Renal cortical epithelial cell (primary cell): Measurements from ENCODE around the gene YLPM1. TPM values are rescaled to one million over a fixed set of nuclear protein-coding genes. Genes with fewer than 3 reads are reported as not detected.
"Not testable (repeated sequence)": the region's sequence is repeated elsewhere in the genome, so short reads cannot be mapped to it uniquely, and the experiment has no call there.

Source experiments
- DNase-seq: peaks from one replicate; pipeline ENCODE4 v3.0.0-alpha.2; 2011; ENCODE audit warnings: low read depth
- total RNA-seq: library from RNA; depleted of rRNA; stranded (reverse); fragments of >200 nt; gene quantifications from 2 replicates; pipeline ENCODE4 v1.2.3, GENCODE V29; 2014

Gene YLPM1
- 12.3 and 76.1 TPM in 2 replicates for total RNA-seq

GRCh38 chr14:74762917-74763802 lies at the start of gene YLPM1:
Gene YLPM1 (plus strand): TSS chr14:74763316. CDS start chr14:74763490, 174 bp downstream.
- DNase-seq = peak; percentile 94

GRCh38 chr14:74713395-74713735 lies 49.8 kb upstream of the YLPM1 start:
- DNase-seq = no peak

GRCh38 chr14:74720526-74720925 lies 42.6 kb upstream of the YLPM1 start:
- DNase-seq = no peak

GRCh38 chr14:74723134-74723533 lies 40.0 kb upstream of the YLPM1 start:
- no peak for DNase-seq

GRCh38 chr14:74732387-74732786 lies 30.7 kb upstream of the YLPM1 start:
- no peak for DNase-seq

- no peak for DNase-seq
Measured at GRCh38 chr14:74733221-74733620, 29.9 kb upstream of the YLPM1 start.

- peak; percentile 6 for DNase-seq
Measured at GRCh38 chr14:74735125-74735524, 28.0 kb upstream of the YLPM1 start.

- no peak for DNase-seq
Measured at GRCh38 chr14:74737753-74738325, 25.3 kb upstream of the YLPM1 start.

- DNase-seq = peak; percentile 46
Measured at GRCh38 chr14:74739293-74740030, 23.7 kb upstream of the YLPM1 start.

- no peak for DNase-seq
Measured at GRCh38 chr14:74747237-74747636, 15.9 kb upstream of the YLPM1 start.

GRCh38 chr14:74754157-74754556 lies 9.0 kb upstream of the YLPM1 start:
- no peak for DNase-seq

GRCh38 chr14:74754899-74755298 lies 8.2 kb upstream of the YLPM1 start:
- no peak for DNase-seq

GRCh38 chr14:74756326-74756725 lies 6.8 kb upstream of the YLPM1 start:
- DNase-seq = no peak

- DNase-seq = not testable (repeated sequence)
Measured at GRCh38 chr14:74758505-74758904, 4.6 kb upstream of the YLPM1 start.

GRCh38 chr14:74763803-74764531 lies 851 bp downstream of the YLPM1 start:
- peak; percentile 40 for DNase-seq

GRCh38 chr14:74765721-74766120 lies 2.6 kb downstream of the YLPM1 start:
- no peak for DNase-seq

- DNase-seq = no peak
Measured at GRCh38 chr14:74771399-74771798, 8.3 kb downstream of the YLPM1 start.

GRCh38 chr14:74784634-74785033 lies 21.5 kb downstream of the YLPM1 start:
- DNase-seq = no peak

GRCh38 chr14:74785056-74785613 lies 22.0 kb downstream of the YLPM1 start:
- no peak for DNase-seq

GRCh38 chr14:74786796-74787315 lies 23.7 kb downstream of the YLPM1 start:
- no peak for DNase-seq

- peak; percentile 38 for DNase-seq
Measured at GRCh38 chr14:74792249-74793039, 29.3 kb downstream of the YLPM1 start.
